Panc1 (cell line): ENCODE data around the gene CEP97.

Experiments
- POLR2AphosphoS5 ChIP-seq: IDR thresholded peaks from 2 replicates; pipeline ENCODE4 v1.6.1; 2012; ENCODE audit warnings: mild to moderate bottlenecking, low read depth, low read length, moderate library complexity
- TF ChIP-seq, protein P1 (sequence below): fragments of 450-650 bp; IDR thresholded peaks from 2 replicates; pipeline ENCODE4 v1.5.1; 2017; ENCODE audit warnings: mild to moderate bottlenecking

- no peak for TF ChIP-seq POLR2AphosphoS5
- TF ChIP-seq, protein P1, sequence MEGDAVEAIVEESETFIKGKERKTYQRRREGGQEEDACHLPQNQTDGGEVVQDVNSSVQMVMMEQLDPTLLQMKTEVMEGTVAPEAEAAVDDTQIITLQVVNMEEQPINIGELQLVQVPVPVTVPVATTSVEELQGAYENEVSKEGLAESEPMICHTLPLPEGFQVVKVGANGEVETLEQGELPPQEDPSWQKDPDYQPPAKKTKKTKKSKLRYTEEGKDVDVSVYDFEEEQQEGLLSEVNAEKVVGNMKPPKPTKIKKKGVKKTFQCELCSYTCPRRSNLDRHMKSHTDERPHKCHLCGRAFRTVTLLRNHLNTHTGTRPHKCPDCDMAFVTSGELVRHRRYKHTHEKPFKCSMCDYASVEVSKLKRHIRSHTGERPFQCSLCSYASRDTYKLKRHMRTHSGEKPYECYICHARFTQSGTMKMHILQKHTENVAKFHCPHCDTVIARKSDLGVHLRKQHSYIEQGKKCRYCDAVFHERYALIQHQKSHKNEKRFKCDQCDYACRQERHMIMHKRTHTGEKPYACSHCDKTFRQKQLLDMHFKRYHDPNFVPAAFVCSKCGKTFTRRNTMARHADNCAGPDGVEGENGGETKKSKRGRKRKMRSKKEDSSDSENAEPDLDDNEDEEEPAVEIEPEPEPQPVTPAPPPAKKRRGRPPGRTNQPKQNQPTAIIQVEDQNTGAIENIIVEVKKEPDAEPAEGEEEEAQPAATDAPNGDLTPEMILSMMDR, result no peak
These were observed 76.8 kb downstream of the CEP97 start for GRCh38 chr3:101801174-101801573.
